Kidney capillary endothelial cell (primary cell): ENCODE measurements around the gene CRY1.
A peak's percentile ranks its signal among the peaks of the same experiment; 100 is the strongest.
"Not testable (repeated sequence)": the region's sequence is repeated elsewhere in the genome, so short reads cannot be mapped to it uniquely, and the experiment has no call there.

Experiments used
- DNase-seq: peaks from one replicate; pipeline ENCODE4 v3.0.0-alpha.2; 2018; ENCODE audit warnings: low spot score

Gene CRY1

DNA sequence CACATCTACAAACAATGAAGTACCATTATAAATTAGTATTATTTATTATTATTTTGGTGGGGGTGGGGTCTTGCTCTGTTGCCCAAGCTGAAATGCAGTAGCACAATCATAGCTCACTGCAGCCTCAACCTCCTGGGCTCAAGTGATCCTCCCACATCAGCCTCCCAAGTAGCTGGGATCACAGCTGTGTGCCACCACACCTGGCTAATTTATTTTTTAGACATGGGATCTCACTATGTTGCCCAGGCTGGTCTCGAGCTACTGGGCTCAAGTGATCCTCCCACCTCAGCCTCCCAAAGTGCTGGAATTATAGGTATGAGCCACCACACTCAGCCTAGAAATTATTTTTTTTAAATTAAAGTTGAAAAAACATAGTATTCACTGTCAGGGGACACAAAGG lies 15.0 kb upstream of the CRY1 start:
- DNase-seq: not testable (repeated sequence)

DNA sequence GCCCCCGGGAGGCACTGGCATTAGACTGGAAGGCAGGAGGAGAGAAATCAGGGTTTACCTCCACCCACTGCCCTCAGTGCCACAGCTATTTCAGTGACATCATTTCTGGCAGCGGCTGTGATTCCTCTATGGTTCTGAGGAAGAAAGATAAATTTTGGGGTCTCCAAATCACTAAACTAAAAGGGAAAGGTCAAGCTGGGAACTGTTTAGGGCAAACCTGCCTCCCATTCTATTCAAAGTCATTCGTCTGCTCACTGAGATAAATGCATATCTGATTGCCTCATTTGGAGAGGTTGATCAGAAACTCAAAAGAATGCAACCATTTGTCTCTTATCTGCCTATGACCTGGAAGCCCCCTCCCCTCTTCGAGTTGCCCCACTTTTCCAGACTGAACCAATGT lies 14.0 kb upstream of the CRY1 start:
- no peak for DNase-seq

DNA sequence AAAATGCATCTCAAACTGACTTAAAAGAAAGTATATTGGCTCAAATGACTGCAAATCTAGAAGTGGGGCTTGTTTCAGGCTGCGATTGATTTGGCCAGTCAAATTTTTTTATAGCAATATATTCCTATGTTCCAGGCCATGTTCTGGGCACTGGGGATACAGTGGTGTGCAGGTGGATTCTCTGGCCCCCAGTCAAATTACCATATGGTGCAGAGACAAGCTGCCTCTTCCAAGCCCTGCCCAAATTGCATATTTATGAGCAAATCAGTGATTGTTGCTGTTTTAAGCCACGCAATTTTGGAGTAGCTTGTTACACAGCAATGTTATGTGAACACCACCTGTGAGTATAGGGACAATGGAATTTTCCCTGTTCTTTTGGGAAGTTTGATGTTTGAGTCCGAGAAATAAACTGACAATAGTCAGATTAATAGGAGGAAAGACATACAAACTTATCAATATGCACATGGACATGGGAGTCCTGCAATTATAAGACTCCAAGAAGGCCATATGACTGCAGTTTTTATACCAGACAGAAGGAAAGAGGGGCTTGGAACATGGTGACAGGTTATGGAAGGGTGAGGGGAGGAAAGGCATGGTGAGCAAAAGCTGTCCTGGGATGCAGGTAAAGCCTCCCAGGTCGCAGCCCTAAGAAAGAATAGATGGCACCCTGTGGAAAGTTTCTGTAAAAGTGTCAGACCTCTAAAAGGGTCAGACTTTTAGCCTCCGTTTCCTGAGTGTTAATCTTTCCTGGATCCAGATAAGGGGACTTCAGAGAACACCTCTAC lies 13.1 kb upstream of the CRY1 start:
- DNase-seq: no peak

DNA sequence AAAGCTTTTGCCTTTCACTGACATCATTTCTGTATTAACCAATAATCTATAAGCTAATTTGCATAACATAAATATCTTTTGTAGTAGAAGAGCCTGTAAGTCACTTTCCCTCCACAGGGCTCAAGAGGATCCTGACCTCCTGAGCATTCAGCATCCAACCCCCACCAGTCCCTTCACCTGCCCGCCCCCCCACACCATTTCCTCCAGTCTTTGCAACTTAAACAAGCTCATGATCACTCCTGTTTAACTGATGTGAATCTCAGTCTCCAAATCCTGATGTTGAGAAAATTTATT lies 12.0 kb upstream of the CRY1 start:
- DNase-seq: no peak

DNA sequence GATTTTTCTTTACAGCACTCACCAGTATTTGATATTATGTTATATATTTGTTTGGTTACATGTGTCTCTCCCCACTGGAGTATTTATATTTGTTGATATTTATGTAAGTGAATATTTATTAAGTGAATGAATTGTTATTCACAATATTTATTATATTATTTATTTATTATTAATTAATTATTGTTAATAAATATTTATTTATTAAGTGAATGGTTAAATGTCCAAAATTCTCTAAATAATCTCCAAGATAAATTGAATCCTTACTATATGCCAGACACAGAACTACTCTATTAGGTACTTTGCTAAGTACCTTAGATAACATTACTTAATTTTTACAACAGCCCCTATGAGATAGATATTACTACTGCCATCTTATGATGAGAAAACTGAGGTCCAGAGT lies 10.2 kb upstream of the CRY1 start:
- no peak for DNase-seq

DNA sequence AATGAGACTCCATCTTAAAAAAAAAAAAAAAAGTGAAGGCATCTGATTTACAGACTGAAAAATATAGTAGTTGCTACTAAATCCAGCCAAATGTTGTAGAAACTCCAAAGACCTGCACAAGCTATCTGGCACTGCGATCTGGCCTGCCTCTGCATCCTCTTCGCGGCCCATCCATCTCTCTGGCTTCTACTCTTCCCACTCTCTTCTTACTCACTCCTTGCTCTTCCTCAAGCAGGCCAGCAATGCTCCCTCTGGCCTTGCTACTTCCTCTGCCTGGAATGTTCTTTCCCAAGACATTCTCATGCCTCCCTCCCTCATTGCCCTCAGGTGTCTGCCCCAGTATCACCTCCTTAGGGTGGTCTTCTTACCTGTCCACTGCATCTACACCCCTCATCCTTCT lies 9.7 kb upstream of the CRY1 start:
- DNase-seq: no peak

DNA sequence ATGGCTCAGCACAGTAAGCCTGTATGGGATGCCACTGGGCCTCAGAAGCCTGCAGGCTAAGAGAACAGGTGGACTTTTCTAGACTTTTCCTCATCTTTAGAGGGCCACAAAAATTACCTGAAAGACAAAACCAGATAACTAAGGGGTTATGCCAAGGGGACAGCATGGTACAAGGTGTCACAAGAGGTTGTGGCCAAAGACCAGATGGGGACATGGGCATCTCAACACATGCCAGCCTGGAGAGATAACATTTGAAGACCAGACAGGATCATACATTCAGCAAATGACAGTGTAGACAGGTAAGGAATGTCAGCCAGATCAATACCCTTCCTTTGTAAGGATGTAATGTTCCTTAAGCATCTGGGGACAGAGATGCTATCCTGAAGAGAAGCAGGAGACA lies 8.9 kb upstream of the CRY1 start:
- DNase-seq: no peak

DNA sequence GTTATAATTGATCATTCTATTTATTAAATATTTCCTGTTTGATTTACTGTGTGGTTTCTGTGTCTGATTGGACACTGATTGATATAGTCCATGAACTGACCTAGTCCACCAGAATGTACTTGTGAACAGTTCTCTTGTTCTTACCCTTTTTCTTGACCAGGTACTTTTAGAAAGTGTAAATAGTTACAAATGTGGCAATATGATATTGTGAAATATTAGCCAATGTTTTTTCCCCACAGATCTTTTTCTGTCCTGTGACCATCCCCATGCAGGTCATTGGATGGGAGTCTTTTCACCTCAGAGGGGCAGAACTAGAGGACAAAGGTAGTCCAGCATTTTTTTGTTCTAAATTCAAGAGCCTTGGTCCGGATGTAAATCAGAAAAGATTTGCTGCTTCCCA lies 8.3 kb upstream of the CRY1 start:
- DNase-seq: no peak

DNA sequence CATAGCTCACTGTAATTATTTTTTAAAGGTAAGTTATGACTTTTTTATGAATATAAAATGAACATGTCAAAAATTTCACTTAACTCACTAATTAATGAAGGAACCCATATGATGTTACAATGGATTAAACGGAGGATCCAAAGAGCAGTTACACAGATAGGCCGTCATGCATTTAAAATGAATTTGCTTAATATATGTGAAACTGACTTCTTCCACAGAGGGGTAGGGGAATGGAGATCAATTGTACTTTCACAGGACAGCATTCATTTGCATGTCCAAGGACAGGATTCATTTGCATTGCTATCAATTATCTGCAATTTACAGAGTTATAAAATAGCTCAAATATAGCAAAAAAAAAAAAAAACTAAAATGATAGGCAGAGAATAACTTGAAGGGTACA lies 6.6 kb upstream of the CRY1 start:
- DNase-seq: no peak

DNA sequence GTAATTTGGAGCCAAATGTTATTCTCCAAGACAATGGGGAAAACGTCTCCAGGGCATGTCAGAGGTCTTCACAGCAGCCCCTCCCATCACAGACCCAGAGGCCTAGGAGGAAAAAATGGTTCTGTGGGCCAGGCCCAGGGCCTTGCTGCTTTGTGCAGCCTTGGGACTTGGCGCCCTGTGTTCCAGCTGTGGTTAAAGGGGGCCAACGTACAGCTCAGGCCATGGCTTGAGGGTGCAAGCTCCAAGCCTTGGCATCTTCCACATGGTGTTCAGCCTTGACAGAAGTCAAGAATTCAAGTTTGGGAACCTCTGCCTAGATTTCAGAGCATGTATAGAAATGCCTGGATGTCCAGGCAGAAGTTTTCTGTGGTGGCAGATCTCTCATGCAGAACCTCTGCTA lies 3.2 kb upstream of the CRY1 start:
- no peak for DNase-seq

DNA sequence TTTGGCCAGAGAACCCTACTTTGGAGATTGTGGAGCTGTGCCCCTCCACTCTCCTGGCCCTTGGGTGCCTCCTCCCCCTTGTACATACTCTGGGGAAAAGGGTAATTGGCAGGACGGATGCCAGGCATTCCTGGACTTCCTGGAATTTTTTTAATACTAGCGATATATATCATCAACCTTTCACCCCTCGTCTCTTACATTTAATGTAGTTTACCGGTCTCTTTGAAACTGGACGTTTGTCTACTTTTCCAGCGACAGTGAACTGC lies 767 bp upstream of the CRY1 start:
- DNase-seq: peak; percentile 62

DNA sequence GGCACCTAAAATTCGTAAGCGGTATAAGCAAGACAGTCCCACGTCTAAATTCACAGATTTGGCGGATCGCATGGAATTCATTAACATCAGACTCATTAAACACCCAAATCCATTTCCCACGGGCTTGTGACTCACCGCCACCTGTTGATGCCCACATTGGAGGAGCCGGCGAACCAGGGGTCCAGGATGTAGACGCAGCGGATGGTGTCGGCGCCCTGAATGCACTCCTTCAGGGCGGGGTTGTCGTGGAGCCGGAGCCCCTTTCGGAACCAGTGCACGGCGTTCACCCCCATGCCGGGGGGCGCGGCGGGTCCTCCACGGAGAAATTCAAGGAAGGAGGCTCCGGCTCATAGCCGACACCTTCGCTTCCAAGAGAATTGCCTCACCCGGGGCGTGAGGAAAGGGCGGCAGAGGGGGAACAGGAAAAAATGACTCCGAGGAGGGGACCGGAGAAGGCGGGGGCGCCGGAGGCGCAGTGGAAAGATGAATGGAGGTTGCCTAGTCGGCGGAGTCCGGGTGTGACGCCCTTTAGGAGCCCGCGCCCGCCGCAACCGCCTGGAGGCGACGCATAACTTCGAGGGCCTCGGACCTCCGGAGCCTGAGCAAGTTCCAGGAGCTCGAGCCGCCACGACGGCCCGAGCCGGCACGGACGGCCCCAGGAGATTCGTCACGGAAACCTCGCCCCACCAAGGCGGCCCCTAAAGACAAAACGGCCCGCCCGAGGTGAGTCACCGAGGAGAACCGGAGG lies 506 bp downstream of the CRY1 start:
- DNase-seq: peak; percentile 40

DNA sequence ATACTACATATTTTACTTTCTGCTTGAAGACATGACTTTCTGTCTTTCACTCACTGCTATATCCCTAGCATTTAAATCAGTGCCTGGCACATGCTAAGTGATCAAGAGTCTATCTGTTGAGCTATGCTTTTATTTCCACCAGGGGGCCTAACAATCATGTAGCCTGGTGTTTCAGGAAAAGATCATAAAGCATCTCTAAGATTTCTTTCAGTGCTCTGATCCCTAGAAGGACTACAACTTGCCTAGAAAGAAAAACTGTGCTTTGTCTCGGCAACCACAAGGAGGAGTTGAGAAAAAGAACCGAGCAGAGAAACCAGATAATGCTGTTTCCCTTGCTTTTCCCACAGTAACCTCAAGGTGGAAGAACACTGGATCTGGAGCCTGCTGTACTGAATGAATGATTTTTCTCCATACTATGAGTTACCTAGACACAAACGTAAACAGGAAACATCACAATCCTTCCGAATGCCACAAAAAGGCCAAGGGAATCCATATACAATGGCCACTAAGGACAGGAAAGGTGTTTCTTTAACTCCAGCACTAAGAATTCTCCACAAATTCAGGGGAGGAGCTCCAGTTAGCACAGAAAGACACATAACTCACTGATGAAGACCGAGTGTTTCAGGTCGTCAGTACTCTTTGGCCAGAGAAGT lies 1.2 kb downstream of the CRY1 start:
- peak; percentile 94 for DNase-seq

DNA sequence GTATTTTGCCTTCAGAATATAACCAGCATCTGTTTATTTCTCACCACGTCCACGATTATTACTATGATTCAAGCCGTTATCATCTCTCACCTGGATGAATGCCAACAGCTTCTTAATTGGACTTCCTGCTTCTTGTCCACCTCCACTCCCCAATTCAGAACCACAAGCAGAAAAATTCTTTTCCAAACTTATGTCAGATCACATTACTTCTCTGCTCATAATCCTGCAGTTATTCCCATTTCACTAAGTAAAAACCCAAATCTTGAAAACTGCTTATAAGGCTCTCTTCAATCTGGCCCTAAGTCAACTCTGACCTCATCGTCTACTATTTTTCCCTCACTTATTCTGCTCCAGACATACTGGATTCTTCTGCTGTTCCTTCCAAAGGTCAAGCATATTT lies 2.0 kb downstream of the CRY1 start:
- peak; percentile 46 for DNase-seq

DNA sequence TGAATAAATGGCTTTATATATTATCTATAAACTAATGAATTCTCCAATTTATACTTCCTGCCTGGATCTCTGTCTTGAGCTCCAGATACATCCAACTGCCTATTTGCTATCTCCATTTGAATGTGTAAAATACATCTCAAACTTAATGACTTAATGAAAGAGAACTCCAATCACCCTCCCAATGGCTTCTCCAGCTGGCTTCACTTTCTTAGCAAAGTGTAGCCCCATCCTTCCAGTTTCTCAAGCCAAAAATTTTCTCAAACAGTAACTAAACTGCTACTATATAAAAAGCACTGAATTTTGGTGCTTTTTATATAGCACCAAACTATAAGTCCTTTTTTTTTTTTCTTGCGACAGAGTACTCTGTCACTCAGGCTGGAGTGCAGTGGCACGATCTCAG lies 2.6 kb downstream of the CRY1 start:
- DNase-seq: no peak

DNA sequence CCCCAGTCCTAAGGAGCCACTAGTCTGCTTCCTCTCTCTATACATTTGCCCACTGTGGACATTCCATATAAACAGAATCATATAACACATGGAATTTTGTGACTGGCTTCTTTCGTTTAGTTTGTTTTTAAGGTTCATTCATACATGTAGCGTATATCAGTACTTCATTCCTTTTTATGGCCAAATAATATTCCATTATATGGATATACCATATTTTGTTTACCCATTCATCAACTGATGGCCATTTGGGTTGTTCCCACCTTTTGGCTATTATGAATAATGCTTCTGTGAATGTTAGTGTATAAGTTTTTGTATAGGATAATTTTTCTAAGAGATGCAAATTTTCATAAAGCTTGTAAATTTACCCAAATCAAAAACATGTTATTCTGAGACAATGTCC lies 4.4 kb downstream of the CRY1 start:
- DNase-seq: no peak

DNA sequence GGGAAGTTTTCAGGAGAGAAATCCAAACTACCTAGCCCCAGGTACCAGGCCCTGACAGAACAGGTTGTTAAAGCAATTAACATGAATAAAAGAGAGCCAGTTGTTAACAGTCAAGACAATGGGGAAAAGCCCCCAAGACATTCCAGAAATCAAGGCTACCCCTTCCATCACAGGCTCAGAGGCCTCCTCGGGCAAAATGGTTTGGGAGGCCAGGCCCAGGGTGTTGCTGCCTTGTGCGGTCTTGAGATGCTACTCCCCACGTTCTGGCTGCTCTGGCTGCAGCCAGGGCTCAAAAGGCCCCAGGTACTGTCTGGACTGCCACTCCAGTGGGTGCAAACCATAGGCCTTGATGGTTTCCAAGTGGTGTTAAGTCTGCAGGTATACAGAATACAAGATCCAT lies 7.0 kb downstream of the CRY1 start:
- no peak for DNase-seq

DNA sequence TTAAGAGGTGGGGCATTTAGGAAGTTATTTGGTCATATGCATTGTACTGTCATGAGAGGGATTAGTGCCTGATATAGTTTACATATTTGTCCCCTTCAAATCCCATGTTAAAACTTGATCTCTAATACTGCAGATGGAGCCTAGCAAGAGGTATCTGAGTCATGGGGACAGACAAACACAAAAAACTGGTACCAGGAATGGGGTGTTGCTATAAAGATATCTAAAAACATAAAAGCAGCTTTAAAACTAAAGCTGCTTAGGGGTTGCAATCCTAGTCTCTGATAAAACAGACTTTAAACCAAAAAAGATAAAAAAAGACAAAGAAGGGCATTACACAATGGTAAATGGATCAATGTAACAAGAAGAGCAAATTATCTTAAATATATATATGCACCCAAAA lies 11.6 kb downstream of the CRY1 start:
- DNase-seq: no peak

DNA sequence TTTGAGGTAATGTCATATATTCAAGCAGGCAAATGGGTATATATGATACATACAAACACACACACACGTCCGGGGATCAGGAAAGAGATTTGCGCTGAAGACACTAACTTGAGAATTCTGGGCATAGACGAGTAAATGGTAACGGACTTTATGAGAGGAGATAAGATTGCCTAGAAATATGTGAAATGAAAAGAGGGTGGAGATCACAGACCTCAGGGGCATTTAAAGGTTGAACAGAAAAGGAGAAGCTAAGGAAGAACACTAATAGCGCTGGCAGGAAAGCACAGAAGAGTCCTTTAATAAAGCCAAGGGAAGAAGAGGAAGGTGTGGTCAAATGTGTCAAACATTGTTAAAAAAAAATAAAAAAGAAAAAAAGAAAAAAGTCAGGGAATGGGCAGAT lies 13.1 kb downstream of the CRY1 start:
- no peak for DNase-seq

DNA sequence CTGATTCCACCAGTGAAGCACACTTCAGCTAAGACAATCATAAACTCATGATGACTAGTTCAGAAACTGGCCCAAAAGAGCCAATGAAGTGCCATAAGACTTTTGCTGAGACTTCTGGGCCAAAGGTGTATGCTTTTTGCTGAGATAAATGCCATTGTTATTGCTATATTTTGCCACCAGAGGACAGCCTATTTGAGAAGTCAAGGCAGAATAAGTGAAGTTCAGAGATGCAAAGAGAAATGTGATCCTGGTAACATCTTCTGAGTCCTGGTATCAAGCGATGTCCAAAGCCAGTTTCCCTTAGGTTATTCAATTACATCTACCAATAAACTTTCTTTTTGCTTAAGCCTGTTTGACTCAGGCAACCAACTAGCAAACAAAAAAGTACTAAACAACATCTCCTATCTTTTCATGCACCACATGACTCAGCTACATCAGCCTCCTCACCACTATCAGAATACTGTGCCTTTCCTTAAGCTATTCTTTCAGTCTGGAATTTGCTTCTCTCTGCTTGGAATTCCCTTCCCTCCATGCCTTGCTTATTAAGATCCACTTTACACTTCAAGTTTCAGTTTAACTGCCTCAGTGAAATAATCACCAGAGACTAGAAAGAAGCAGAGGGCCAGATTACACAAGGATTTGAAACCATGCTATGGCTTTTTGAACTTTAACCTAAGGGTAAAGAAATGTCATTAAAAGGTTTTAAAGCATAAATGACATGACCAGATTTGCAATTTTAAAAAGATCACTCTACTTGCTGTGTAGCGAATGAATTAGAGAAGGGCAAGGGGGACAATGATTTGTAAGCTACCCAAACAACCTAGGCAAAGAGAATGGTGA lies 14.0 kb downstream of the CRY1 start:
- DNase-seq: no peak

DNA sequence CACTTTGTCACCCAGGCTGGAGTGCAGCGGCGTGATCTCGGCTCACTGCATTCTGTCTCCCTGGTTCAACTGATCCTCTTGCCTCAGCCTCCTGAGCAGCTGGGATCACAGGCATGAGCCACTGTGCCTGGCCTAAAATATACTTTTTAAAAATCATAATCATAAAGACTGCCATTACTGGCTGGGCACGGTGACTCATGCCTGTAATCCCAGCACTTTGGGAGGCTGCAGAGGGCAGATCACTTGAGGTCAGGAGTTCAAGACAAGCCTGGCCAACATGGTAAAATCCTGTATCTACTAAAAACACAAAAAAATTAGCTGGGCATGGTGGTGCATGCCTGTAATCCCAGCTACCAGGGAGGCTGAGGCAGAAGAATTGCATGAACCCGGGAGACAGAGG lies 20.1 kb downstream of the CRY1 start:
- DNase-seq: not testable (repeated sequence)

DNA sequence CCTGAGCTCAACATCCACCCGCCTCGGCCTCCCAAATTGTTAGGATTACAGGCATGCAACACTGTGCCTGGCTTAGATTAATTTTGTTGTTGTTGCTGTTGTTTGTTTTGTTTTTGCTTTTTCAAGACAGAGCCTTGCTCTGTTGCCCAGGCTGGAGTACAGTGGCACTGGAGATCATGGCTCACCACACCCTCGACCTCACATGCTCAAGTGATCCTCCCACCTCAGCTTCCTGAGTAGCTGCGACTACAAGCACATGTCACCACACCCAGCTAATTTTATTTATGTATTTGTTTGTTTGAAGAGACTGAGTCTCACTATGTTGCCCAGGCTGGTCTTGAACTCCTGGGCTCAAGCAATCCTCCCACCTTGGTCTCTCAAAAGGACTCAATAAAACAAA lies 26.7 kb downstream of the CRY1 start:
- DNase-seq: no peak

DNA sequence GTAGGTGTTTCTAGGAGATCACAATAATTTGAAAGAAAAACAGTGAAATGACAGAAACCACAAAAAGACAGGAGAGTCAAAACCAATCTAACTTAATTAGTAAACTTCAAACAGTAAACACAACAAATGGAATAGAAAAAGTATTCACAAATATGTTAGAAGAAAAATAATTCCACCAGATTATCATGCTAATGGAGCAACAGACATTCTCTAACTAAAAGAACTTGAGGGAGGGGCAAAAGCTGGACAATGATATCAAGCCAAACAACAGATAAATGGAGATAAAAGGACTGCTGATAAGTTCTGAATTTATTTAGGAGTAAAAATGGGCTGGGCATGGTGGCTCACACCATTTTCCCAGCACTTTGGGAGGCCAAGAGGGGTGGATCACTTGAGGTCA lies 28.7 kb downstream of the CRY1 start:
- no peak for DNase-seq
